Transverse colon (tissue), 4 donors: ENCODE data around the gene GRHL1. TPM values are rescaled to one million over a fixed set of nuclear protein-coding genes. Genes with fewer than 3 reads are reported as not detected.
"Not testable (repeated sequence)": the region's sequence is repeated elsewhere in the genome, so short reads cannot be mapped to it uniquely, and the experiment has no call there.

Source experiments
- DNase-seq: peaks from one replicate; pipeline ENCODE4 v3.0.0-alpha.2; 2019
- H3K27ac ChIP-seq, 4 donors: fragments of 200-600 bp; sonication (generic); 2 replicates each; pipeline ENCODE4 v1.5.1; 2016 to 2018; ENCODE audit warnings: inconsistent platforms in 4 of 4
- H3K27me3 ChIP-seq: fragments of 200-600 bp; sonication (generic); 2 replicates; pipeline ENCODE4 v1.5.1; 2017; ENCODE audit warnings: inconsistent platforms
- H3K36me3 ChIP-seq, 4 donors: fragments of 200-600 bp; sonication (generic); 2 replicates each; pipeline ENCODE4 v1.5.1; 2017 to 2019; ENCODE audit warnings: inconsistent platforms in 4 of 4
- H3K4me1 ChIP-seq, 4 donors: fragments of 200-600 bp; sonication (generic); 2 replicates each; pipeline ENCODE4 v1.5.1; 2017 to 2020; ENCODE audit warnings: inconsistent platforms in 4 of 4
- H3K4me3 ChIP-seq, 4 donors: fragments of 200-600 bp; sonication (generic); 1 replicate in 1 of 4; 2 replicates in 3 of 4; pipeline versions ENCODE4 v1.5.1 to v1.6.1; 2017 to 2019; ENCODE audit warnings: inconsistent platforms in 4 of 4
- H3K9me3 ChIP-seq, 2 donors: fragments of 200-600 bp; sonication (generic); 2 replicates each; pipeline ENCODE4 v1.5.1; 2017 to 2019; ENCODE audit warnings: inconsistent platforms in 2 of 2
- EP300 ChIP-seq: sonication (generic); formaldehyde crosslinking; IDR thresholded peaks from one replicate; pipeline ENCODE4 v1.6.1; 2017; ENCODE audit warnings: antibody characterized with exemption, low read depth
- POLR2A ChIP-seq: fragments of 450-650 bp; IDR thresholded peaks from one replicate; pipeline ENCODE4 v1.6.1; 2016; ENCODE audit warnings: antibody characterized with exemption, mild to moderate bottlenecking, moderate library complexity
- POLR2AphosphoS5 ChIP-seq, 3 donors: sonication (generic); formaldehyde crosslinking; IDR thresholded peaks; one replicate each; pipeline ENCODE4 v1.6.1; 2016; ENCODE audit warnings: antibody characterized with exemption in 3 of 3
- WGBS, 2 donors: methylation state at CpG; one replicate each; pipeline ENCODE4 v1.1.5; 2018; ENCODE audit warnings: low coverage in 1 of 2; 5-methylcytosine and 5-hydroxymethylcytosine counted together
- in situ Hi-C, 4 donors: fragments of 200-750 bp; cut with MboI; loops; one replicate each; pipeline versions ENCODE4 v1.15.0 to v1.15.1; 2017; ENCODE audit warnings: low sequenced_read_pairs in 3 of 4, low pct_ligation_motif_present in 1 of 4, low pct_unique_long_range_greater_than_20kb in 1 of 4
- intact Hi-C: fragments of 100-400 bp; cut with DNase I; formaldehyde crosslinking; loops from one replicate; pipeline ENCODE4 v1.15.1; 2023; ENCODE audit warnings: low total_unique reads
- total RNA-seq, 4 donors: library from RNA; depleted of rRNA; stranded (reverse); fragments of >200 nt; gene quantifications; one replicate each; pipeline ENCODE4 v1.1.0, GENCODE V29; 2016
- TF ChIP-seq, protein P1 (sequence below), 5 experiments: fragments of 200-600 bp in 3 of 5; fragments of 450-650 bp in 2 of 5; sonication (generic) in 3 of 5; IDR thresholded peaks; 1 replicate in 2 of 5; 2 replicates in 3 of 5; pipeline ENCODE4 v1.5.1; 2016 to 2017; ENCODE audit warnings: antibody characterized with exemption in 5 of 5, inconsistent platforms in 3 of 5, mild to moderate bottlenecking in 2 of 5, moderate library complexity in 1 of 5

The GRHL1 gene
- total RNA-seq, 4 donors from 2014 or later, result 0.55 to 24.7 (median 1.3) TPM; not detected in 1

DNA sequence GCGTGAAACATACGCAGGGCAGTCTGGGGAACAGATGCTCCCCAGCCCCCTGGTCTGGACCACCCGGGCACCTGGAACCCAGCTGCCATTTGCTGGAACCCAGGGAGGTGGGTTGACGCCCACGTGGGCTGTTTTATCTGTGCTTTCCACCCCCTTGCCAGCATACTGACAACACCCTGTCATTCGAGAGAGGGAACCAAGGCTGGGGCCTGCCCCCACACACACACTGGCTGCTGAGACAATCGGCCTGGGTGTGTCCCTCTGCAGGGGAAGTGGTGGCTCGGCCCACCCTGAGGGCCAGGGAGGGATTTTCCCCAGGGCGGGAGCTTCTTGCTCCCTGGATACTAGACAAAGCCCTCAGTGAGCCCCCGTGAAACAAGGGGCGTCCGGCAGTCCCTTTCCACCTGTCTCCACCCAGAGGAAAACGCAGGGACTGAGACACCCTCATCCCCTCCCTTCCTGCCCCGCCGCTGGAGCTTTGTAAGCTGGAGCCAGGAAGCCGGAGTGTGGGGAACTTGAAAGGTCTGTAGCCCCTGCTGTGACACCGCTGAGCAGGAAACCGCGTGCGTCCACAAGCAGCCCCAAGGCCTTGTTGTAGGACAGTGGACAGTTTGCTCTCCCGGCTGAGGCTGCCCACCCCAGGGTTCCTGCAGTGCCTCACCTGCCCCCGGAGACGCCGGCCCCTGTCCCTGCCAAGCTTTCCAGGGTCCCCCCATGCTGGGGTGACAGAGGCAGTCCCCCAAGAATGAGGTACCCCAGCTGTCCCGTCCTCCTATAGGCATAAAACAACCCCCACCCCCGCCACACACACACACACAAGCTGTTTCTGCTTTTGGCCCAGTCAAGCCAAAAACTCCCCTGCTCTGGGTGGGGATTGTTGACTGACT, 77.7 kb downstream of the GRHL1 start:
- peak; percentile 64 for DNase-seq
- H3K36me3 ChIP-seq, result no peaks in the 10 kb centered on the region
- H3K27me3 ChIP-seq, result no peaks in the 10 kb centered on the region
- in situ Hi-C loops (no loop called here), intact Hi-C loops (no loop called here)
- no peak for TF ChIP-seq POLR2AphosphoS5 (IDR thresholded peaks at IDR 0.05)
- no peak for TF ChIP-seq EP300
- peak; percentile 28 for TF ChIP-seq POLR2A
- TF ChIP-seq, protein P1, sequence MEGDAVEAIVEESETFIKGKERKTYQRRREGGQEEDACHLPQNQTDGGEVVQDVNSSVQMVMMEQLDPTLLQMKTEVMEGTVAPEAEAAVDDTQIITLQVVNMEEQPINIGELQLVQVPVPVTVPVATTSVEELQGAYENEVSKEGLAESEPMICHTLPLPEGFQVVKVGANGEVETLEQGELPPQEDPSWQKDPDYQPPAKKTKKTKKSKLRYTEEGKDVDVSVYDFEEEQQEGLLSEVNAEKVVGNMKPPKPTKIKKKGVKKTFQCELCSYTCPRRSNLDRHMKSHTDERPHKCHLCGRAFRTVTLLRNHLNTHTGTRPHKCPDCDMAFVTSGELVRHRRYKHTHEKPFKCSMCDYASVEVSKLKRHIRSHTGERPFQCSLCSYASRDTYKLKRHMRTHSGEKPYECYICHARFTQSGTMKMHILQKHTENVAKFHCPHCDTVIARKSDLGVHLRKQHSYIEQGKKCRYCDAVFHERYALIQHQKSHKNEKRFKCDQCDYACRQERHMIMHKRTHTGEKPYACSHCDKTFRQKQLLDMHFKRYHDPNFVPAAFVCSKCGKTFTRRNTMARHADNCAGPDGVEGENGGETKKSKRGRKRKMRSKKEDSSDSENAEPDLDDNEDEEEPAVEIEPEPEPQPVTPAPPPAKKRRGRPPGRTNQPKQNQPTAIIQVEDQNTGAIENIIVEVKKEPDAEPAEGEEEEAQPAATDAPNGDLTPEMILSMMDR (IDR thresholded peaks at IDR 0.05), result no peak
- H3K9me3 ChIP-seq, result no peaks in the 10 kb centered on the region
- WGBS, 2 donors, result 0 to 32% methylated on average over 1 to 20 of the region's 26 CpGs
- H3K4me3 ChIP-seq, result no peak overlapping the region
- peak overlapping the region; percentile 31 to 56 (median 39) for H3K27ac ChIP-seq
- peaks cover 7 to 14% (median 12%) of the 10 kb centered on the region in 4 donors for H3K4me1 ChIP-seq

DNA sequence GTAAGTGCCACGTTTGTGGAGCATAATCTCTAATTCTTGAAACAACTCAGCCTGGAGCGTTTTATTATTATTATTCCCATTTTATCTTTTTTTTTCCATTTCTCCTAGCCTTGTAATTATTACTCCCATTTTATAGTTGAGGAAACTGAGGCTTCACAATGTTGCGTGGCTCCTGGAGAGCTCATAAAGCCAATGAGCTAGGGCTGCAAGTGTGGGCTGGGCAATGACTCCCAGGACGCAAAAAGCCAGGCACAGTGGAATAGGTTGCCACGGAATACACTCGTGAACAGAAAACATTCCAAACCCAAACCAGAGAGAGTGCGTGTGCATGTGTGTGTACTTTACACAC, 78.4 kb downstream of the GRHL1 start:
- no peaks in the 10 kb centered on the region for H3K9me3 ChIP-seq
- WGBS, 2 donors, result 66% methylated on average over 7 of the region's 7 CpGs; no CpG with 5 or more reads in 1 of the 2 donors
- DNase-seq, result no peak
- H3K4me1 ChIP-seq, result peaks cover 7 to 14% (median 12%) of the 10 kb centered on the region in 4 donors
- no peaks in the 10 kb centered on the region for H3K27me3 ChIP-seq
- TF ChIP-seq POLR2AphosphoS5 (IDR thresholded peaks at IDR 0.05) (no peak), POLR2A (no peak), EP300 (no peak)
- TF ChIP-seq, protein P1 (IDR thresholded peaks at IDR 0.05), result no peak
- intact Hi-C loops, result no loop called here
- peak overlapping the region in 2 of 4 donors; percentile 31 to 43 for H3K27ac ChIP-seq
- in situ Hi-C loops, result no loop called here
- no peak overlapping the region for H3K4me3 ChIP-seq
- H3K36me3 ChIP-seq, result no peaks in the 10 kb centered on the region

DNA sequence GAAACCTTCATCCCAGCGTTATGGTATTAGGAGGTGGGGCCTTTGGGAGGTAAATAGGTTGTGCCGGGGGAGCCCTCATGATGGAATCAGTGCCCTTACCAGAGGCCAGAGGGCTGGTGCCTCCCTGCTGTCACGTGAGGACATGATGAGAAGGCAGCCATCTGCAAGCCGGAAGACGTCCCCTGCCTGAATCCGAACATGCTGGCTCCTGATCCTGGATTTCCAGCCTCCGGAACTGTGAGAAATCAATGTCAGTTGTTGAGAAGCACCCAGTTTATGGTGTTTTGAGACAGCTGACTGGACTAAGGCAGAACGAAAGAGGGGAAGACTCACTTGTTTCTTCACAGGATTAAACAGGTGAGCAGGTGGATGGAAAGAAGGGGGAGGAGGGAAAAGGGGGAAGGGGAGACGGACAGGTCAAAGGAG, 78.8 kb downstream of the GRHL1 start:
- Histone ChIP-seq H3K27me3 (no peaks in the 10 kb centered on the region), H3K4me3 (no peak overlapping the region), H3K4me1 (peaks cover 7 to 14% (median 13%) of the 10 kb centered on the region in 4 donors), H3K36me3 (no peaks in the 10 kb centered on the region), H3K27ac (no peak overlapping the region), H3K9me3 (no peaks in the 10 kb centered on the region)
- TF ChIP-seq, protein P1 (IDR thresholded peaks at IDR 0.05), result no peak
- no peak for TF ChIP-seq EP300
- TF ChIP-seq POLR2A, result no peak
- no peak for TF ChIP-seq POLR2AphosphoS5 (IDR thresholded peaks at IDR 0.05)
- 29 to 39% methylated on average over 2 to 9 of the region's 9 CpGs for WGBS, 2 donors
- in situ Hi-C loops, result no loop called here
- DNase-seq, result no peak
- intact Hi-C loops, result no loop called here

DNA sequence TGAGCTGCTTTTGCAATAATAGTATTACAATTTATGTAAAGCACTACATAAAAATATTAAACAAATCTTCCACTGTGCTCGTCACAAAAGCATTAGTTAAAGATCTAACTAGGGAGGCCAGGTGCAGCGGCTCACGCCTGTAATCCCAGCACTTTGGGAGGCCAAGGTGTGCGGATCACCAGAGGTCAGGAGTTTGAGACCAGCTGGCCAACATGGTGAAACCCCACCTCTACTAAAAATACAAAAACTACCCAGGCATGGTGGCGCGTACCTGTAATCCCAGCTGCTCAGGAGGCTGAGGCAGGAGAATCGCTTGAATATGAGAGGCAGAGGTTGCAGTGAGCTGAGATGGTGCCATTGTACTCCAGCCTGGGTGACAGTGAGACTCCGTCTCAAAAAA, 79.3 kb downstream of the GRHL1 start:
- DNase-seq, H3K27me3 ChIP-seq, H3K36me3 ChIP-seq, in situ Hi-C loops, H3K27ac ChIP-seq, intact Hi-C loops, H3K4me3 ChIP-seq, H3K9me3 ChIP-seq: not testable (repeated sequence)
- peaks cover 7 to 17% (median 15%) of the 10 kb centered on the region in 4 donors for H3K4me1 ChIP-seq
- 84 to 87% methylated on average over 6 to 8 of the region's 8 CpGs for WGBS, 2 donors
